ENCODE measurements around the gene FER. TPM values are rescaled to one million over a fixed set of nuclear protein-coding genes. Genes with fewer than 3 reads are reported as not detected.

The FER gene
- total RNA-seq, 1 experiment from 2014 or later = 18.0 TPM

- Histone ChIP-seq H2BK20ac (ENCODE audit: low read depth, low read length, poor library complexity, severe bottlenecking) (no peak overlapping the region), H3K79me1 (ENCODE audit: insufficient read depth, low read depth, low read length, poor library complexity, severe bottlenecking) (no peaks in the 10 kb centered on the region), H2BK15ac (ENCODE audit: low read depth, low read length) (no peak overlapping the region), H3K4me2 (ENCODE audit: insufficient read depth, insufficient read length, low read length) (no peak overlapping the region), H3K9me3 (ENCODE audit: control insufficient read depth, low read depth, low read length) (no peaks in the 10 kb centered on the region), H3K4me1 (ENCODE audit: insufficient read depth, low read length) (no peaks in the 10 kb centered on the region), H3T11ph (ENCODE audit: low read length) (no peak overlapping the region), H3K18ac (ENCODE audit: insufficient read length, low read depth, low read length) (no peak overlapping the region), H2BK5ac (ENCODE audit: insufficient read length, low read length) (no peak overlapping the region), H3K14ac (ENCODE audit: insufficient read depth, low read length) (no peak overlapping the region), H4K8ac (replicated peaks; ENCODE audit: insufficient read length, low read depth, low read length) (no peak overlapping the region), H4K5ac (ENCODE audit: insufficient read length, low read depth, low read length) (no peak overlapping the region), H3K4ac (ENCODE audit: low read depth, low read length) (no peak overlapping the region), H2AFZ (ENCODE audit: low read length) (no peak overlapping the region), H3K79me2 (ENCODE audit: insufficient read depth, low read length) (no peaks in the 10 kb centered on the region), H2BK120ac (ENCODE audit: low read depth, low read length, poor library complexity, severe bottlenecking) (no peak overlapping the region), H3K56ac (ENCODE audit: insufficient read length, low read depth, low read length) (no peak overlapping the region), H3K9ac (ENCODE audit: extremely low read depth, insufficient read length, low read length) (no peak overlapping the region), H2AK5ac (ENCODE audit: insufficient read length, low read length) (no peak overlapping the region), H3K23me2 (ENCODE audit: insufficient read length, low read depth, low read length, poor library complexity, severe bottlenecking) (no peaks in the 10 kb centered on the region), H2BK12ac (ENCODE audit: insufficient read length, low read depth, low read length) (no peak overlapping the region), H4K91ac (ENCODE audit: insufficient read length, low read depth, low read length) (no peak overlapping the region), H4K20me1 (ENCODE audit: control insufficient read depth, insufficient read depth, insufficient read length) (no peaks in the 10 kb centered on the region), H3K27ac (ENCODE audit: insufficient read length, low read depth, low read length) (no peak overlapping the region), H3K27me3 (ENCODE audit: insufficient read depth, low read length) (no peaks in the 10 kb centered on the region), H3K23ac (ENCODE audit: insufficient read length, low read depth, low read length) (no peak overlapping the region)
- H3K27me3 Mint-ChIP-seq (ENCODE audit: low read depth) = no peaks in the 10 kb centered on the region
- H3K4me1 Mint-ChIP-seq = peaks cover 3 to 4% of the 10 kb centered on the region in 2 experiments; a peak in 3 of 4 replicates
- no CpG with 5 or more reads among the region's 7 CpGs for WGBS (ENCODE audit: extremely low coverage, insufficient read length, low lambda C conversion rate)
- H3K27ac Mint-ChIP-seq = peak overlapping the region in 2 of 3 experiments; percentile 55 to 88; a peak in 4 of 7 replicates
- H3K36me3 Mint-ChIP-seq (ENCODE audit: insufficient read depth in 1 of 3, low read depth in 3 of 3) = no peaks in the 10 kb centered on the region
- no peaks in the 10 kb centered on the region for H3K9me3 Mint-ChIP-seq
- no peak for DNase-seq
- TF ChIP-seq CTCF (conservative IDR thresholded peaks at IDR 0.05) = no peak
- H3K4me3 Mint-ChIP-seq = no peak overlapping the region
Observed at GRCh38 chr5:108736855-108737254, 10.8 kb upstream of the FER start.
